Keratinocyte (primary cell): ENCODE measurements around the gene LUZP4. TPM values are rescaled to one million over a fixed set of nuclear protein-coding genes. Genes with fewer than 3 reads are reported as not detected.

Experiments
- DNase-seq: peaks from one replicate; pipeline ENCODE4 v3.0.0-alpha.2; 2011; ENCODE audit warnings: low read depth, missing footprints, low spot score
- FAIRE-seq: peaks from 2 replicates; lab custom pipeline; 2011; peaks lifted over from hg19 to GRCh38; lab: Jason Lieb, UNC
- H2AFZ ChIP-seq: 2 replicates; pipeline ENCODE4 v1.6.0; 2012; ENCODE audit warnings: low read length, control low read depth, inconsistent platforms; ENCODE audit not compliant: control insufficient read depth
- H3K27ac ChIP-seq: 2 replicates; pipeline ENCODE4 v1.5.1; 2011; ENCODE audit warnings: low read length; ENCODE audit not compliant: control insufficient read depth, insufficient read depth
- H3K27me3 ChIP-seq: 3 replicates; pipeline ENCODE4 v1.6.0; 2011; ENCODE audit warnings: low read length; ENCODE audit not compliant: control insufficient read depth, insufficient read depth; ENCODE audit errors: extremely low read depth
- H3K36me3 ChIP-seq, 2 experiments: 2 replicates in 1 of 2; 3 replicates in 1 of 2; pipeline ENCODE4 v1.5.1; 2011; ENCODE audit warnings: low read length in 2 of 2, mild to moderate bottlenecking in 1 of 2; ENCODE audit not compliant: control insufficient read depth in 2 of 2, insufficient read depth in 2 of 2; ENCODE audit errors: extremely low read depth in 1 of 2
- H3K4me1 ChIP-seq: 3 replicates; pipeline ENCODE4 v1.5.1; 2011; ENCODE audit warnings: low read length; ENCODE audit not compliant: control insufficient read depth, insufficient read depth; ENCODE audit errors: extremely low read depth
- H3K4me2 ChIP-seq: 3 replicates; pipeline ENCODE4 v1.6.0; 2011; ENCODE audit warnings: low read depth, low read length; ENCODE audit not compliant: control insufficient read depth, insufficient read depth; ENCODE audit errors: extremely low read depth
- H3K4me3 ChIP-seq, 3 experiments: fragments of 200-600 bp in 1 of 3; sonication (generic) in 1 of 3; 2 replicates in 2 of 3; 3 replicates in 1 of 3; pipeline ENCODE4 v1.5.1; 2011 to 2016; ENCODE audit warnings: low read length in 3 of 3, mild to moderate bottlenecking in 3 of 3, control low read depth in 2 of 3, inconsistent platforms in 1 of 3, low read depth in 1 of 3, mixed read lengths in 1 of 3, mixed run types in 1 of 3, moderate library complexity in 1 of 3; ENCODE audit not compliant: control insufficient read depth in 2 of 3, insufficient read depth in 2 of 3; ENCODE audit errors: extremely low read depth in 1 of 3
- H3K79me2 ChIP-seq: 2 replicates; pipeline ENCODE4 v1.6.0; 2012; ENCODE audit warnings: low read length; ENCODE audit not compliant: control insufficient read depth, insufficient read depth
- H3K9ac ChIP-seq: 3 replicates; pipeline ENCODE4 v1.6.0; 2011; ENCODE audit warnings: low read length; ENCODE audit not compliant: control insufficient read depth, insufficient read depth; ENCODE audit errors: extremely low read depth
- H3K9me1 ChIP-seq: 3 replicates; pipeline ENCODE4 v1.6.0; 2011; ENCODE audit warnings: low read length; ENCODE audit not compliant: control insufficient read depth, insufficient read depth; ENCODE audit errors: extremely low read depth
- H3K9me3 ChIP-seq: 2 replicates; pipeline ENCODE4 v1.5.1; 2012; ENCODE audit warnings: low read depth, low read length; ENCODE audit not compliant: control insufficient read depth
- H4K20me1 ChIP-seq: 3 replicates; pipeline ENCODE4 v1.6.0; 2011; ENCODE audit warnings: low read length; ENCODE audit not compliant: control insufficient read depth, insufficient read depth; ENCODE audit errors: extremely low read depth
- CTCF ChIP-seq, 3 experiments: IDR thresholded peaks in 1 of 3; conservative IDR thresholded peaks in 1 of 3; optimal IDR thresholded peaks in 1 of 3; 2 replicates in 2 of 3; 3 replicates in 1 of 3; pipeline versions ENCODE3 to v1.5.1; 2011; ENCODE audit warnings: low read length in 3 of 3, mild to moderate bottlenecking in 3 of 3, moderate library complexity in 2 of 3, control low read depth in 1 of 3, inconsistent platforms in 1 of 3; ENCODE audit not compliant: insufficient read depth in 2 of 3; ENCODE audit errors: extremely low read depth in 1 of 3
- EZH2 ChIP-seq: IDR thresholded peaks from one replicate; pipeline ENCODE4 v1.6.1; 2012; ENCODE audit warnings: inconsistent platforms, mild to moderate bottlenecking, low read length, moderate library complexity
- dilution Hi-C: fragments of 300-500 bp; cut with MboI; formaldehyde crosslinking; loops from one replicate; pipeline ENCODE4 v1.7.0; 2020; ENCODE audit warnings: low sequenced_read_pairs; ENCODE audit not compliant: extremely low pct_ligation_motif_present
- polyA plus RNA-seq, 5 experiments: library from polyadenylated mRNA; depleted of rRNA in 3 of 5; stranded (reverse) in 3 of 5; stranded (forward) in 1 of 5; unstranded in 1 of 5; fragments of >200 nt; gene quantifications; 1 replicate in 1 of 5; 2 replicates in 3 of 5; 3 replicates in 1 of 5; pipeline versions ENCODE4 v1.2.1 to v1.2.3, GENCODE V29; 2011 to 2012; ENCODE audit warnings: missing spikeins in 2 of 5, low read depth in 1 of 5, low replicate concordance in 1 of 5

LUZP4 gene
- polyA plus RNA-seq, 1 donor (not counting 4 experiments of a cell fraction or from before 2014, with no cell fraction given): not detected

DNA sequence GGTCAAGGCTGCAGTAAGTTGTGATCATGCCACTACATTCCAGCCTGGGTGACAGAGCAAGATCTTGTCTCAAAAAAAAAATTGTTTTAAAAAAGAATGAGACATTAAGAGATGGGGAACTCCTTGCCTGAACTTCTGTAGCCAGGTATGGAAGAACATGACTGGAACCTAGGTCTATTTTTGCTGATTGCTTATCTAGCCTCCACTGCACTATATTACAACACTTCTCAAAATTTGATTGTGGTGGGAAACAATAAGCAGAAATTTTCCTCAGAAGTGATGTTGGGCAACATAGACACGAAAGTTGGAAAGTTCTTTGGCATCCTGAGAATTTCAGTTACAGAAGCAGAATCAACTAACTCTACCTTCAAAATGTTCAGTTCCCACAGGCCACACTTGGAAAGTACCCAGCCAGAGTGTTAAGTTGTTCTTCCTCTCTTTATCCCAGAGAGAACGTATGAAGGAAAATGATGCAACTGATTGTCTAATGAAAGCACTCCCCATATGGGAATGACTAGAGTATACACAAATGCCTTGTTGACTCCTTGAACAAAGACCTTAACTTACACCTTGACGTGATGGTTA is 50.0 kb downstream of the LUZP4 start:
- TF ChIP-seq EZH2 (no peak), CTCF (optimal IDR thresholded peaks at IDR 0.05 in 1 of 3, IDR thresholded peaks at IDR 0.05 in 1 of 3, conservative IDR thresholded peaks at IDR 0.05 in 1 of 3; ENCODE audit: extremely low read depth in 1 of 3, insufficient read depth in 2 of 3, low read length in 3 of 3) (no peak)
- H3K4me3 ChIP-seq: no peak overlapping the region
- dilution Hi-C loops: no loop called here
- no peak overlapping the region for H2AFZ ChIP-seq
- H3K4me2 ChIP-seq: no peak overlapping the region
- FAIRE-seq (no peak), DNase-seq (no peak)
- H3K9ac ChIP-seq: no peak overlapping the region
- H3K79me2 ChIP-seq: no peaks in the 10 kb centered on the region
- no peaks in the 10 kb centered on the region for H3K9me1 ChIP-seq
- no peaks in the 10 kb centered on the region for H4K20me1 ChIP-seq
- H3K36me3 ChIP-seq: no peaks in the 10 kb centered on the region
- H3K4me1 ChIP-seq: no peaks in the 10 kb centered on the region
- H3K9me3 ChIP-seq: no peaks in the 10 kb centered on the region
- H3K27me3 ChIP-seq: no peaks in the 10 kb centered on the region
- no peak overlapping the region for H3K27ac ChIP-seq

- H3K4me3 ChIP-seq: no peak overlapping the region
- H2AFZ ChIP-seq: no peak overlapping the region
- no peaks in the 10 kb centered on the region for H3K9me1 ChIP-seq
- H3K27ac ChIP-seq: no peak overlapping the region
- no peaks in the 10 kb centered on the region for H3K27me3 ChIP-seq
- no peaks in the 10 kb centered on the region for H3K9me3 ChIP-seq
- no peak overlapping the region for H3K4me2 ChIP-seq
- no peak for TF ChIP-seq EZH2
- TF ChIP-seq CTCF (optimal IDR thresholded peaks at IDR 0.05 in 1 of 3, IDR thresholded peaks at IDR 0.05 in 1 of 3, conservative IDR thresholded peaks at IDR 0.05 in 1 of 3; ENCODE audit: extremely low read depth in 1 of 3, insufficient read depth in 2 of 3, low read length in 3 of 3): no peak
- no peaks in the 10 kb centered on the region for H4K20me1 ChIP-seq
- H3K79me2 ChIP-seq: no peaks in the 10 kb centered on the region
- DNase-seq: no peak
- dilution Hi-C loops: no loop called here
- no peaks in the 10 kb centered on the region for H3K36me3 ChIP-seq
- H3K4me1 ChIP-seq: no peaks in the 10 kb centered on the region
- FAIRE-seq: no peak
- H3K9ac ChIP-seq: no peak overlapping the region
These were observed 51.9 kb downstream of the LUZP4 start for GRCh38 chrX:115341421-115341820.
